Measurements from ENCODE around the gene ATP8B1. TPM values are rescaled to one million over a fixed set of nuclear protein-coding genes. Genes with fewer than 3 reads are reported as not detected.

Gene ATP8B1
- total RNA-seq, 1 experiment from 2014 or later: 5.6 TPM

DNA sequence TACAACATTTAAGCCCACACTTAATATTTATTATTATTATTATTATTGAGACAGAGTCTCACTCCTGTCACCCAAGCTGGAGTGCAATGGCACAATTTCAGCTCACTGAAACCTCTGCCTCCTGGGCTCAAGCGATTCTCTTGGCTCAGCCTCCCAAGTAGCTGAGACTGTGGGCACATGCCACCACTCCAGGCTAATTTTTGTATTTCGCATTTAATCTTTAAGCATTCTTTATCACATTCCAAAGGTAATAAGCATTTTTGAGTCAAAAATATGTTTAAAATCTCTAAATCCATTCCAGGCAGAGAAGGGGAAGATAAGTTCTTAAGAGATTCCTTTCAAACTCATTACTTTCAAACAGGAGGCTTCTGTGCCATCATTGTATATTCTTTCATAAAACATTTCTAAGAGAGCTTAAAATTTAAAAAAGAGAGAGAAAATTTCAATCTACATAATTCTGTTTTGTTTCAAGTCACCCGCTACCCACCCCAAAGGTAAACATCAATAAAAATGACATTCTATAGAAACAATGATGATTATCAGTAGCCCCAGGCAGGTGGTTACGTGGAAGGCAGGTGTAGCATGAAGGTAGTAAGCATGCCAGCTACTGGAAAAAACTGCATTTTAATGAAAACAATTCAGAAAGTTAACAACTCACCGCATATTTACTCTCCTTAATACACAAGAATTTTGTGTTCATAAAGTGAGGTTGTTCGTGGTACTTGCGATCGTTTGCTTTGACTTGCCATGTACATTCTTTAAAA, 97.1 kb downstream of the ATP8B1 start:
- DNase-seq (ENCODE audit: low spot score) (no peak), ATAC-seq (no peak)
- no peaks in the 10 kb centered on the region for H3K36me3 Mint-ChIP-seq
- H3K9me3 Mint-ChIP-seq: no peaks in the 10 kb centered on the region
- H3K4me3 Mint-ChIP-seq: no peak overlapping the region
- CTCF ChIA-PET: no interaction called here
- TF ChIP-seq CREM (CRISPR knock-in tag; IDR thresholded peaks at IDR 0.05) (no peak), IRF2 (CRISPR knock-in tag; IDR thresholded peaks at IDR 0.05; ENCODE audit: borderline replicate concordance, low read depth) (no peak), ZNF121 (CRISPR knock-in tag; IDR thresholded peaks at IDR 0.05) (no peak), FOXK1 (CRISPR knock-in tag; IDR thresholded peaks at IDR 0.05) (no peak), ETV6 (CRISPR knock-in tag; IDR thresholded peaks at IDR 0.05) (no peak), RELA (CRISPR knock-in tag; IDR thresholded peaks at IDR 0.05; ENCODE audit: borderline replicate concordance) (no peak)
- TF ChIP-seq, protein P1, sequence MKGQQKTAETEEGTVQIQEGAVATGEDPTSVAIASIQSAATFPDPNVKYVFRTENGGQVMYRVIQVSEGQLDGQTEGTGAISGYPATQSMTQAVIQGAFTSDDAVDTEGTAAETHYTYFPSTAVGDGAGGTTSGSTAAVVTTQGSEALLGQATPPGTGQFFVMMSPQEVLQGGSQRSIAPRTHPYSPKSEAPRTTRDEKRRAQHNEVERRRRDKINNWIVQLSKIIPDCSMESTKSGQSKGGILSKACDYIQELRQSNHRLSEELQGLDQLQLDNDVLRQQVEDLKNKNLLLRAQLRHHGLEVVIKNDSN (CRISPR knock-in tag; IDR thresholded peaks at IDR 0.05): no peak
- TF ChIP-seq, protein P2, sequence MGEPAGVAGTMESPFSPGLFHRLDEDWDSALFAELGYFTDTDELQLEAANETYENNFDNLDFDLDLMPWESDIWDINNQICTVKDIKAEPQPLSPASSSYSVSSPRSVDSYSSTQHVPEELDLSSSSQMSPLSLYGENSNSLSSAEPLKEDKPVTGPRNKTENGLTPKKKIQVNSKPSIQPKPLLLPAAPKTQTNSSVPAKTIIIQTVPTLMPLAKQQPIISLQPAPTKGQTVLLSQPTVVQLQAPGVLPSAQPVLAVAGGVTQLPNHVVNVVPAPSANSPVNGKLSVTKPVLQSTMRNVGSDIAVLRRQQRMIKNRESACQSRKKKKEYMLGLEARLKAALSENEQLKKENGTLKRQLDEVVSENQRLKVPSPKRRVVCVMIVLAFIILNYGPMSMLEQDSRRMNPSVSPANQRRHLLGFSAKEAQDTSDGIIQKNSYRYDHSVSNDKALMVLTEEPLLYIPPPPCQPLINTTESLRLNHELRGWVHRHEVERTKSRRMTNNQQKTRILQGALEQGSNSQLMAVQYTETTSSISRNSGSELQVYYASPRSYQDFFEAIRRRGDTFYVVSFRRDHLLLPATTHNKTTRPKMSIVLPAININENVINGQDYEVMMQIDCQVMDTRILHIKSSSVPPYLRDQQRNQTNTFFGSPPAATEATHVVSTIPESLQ (CRISPR knock-in tag; IDR thresholded peaks at IDR 0.05): no peak
- TF ChIP-seq, protein P3, sequence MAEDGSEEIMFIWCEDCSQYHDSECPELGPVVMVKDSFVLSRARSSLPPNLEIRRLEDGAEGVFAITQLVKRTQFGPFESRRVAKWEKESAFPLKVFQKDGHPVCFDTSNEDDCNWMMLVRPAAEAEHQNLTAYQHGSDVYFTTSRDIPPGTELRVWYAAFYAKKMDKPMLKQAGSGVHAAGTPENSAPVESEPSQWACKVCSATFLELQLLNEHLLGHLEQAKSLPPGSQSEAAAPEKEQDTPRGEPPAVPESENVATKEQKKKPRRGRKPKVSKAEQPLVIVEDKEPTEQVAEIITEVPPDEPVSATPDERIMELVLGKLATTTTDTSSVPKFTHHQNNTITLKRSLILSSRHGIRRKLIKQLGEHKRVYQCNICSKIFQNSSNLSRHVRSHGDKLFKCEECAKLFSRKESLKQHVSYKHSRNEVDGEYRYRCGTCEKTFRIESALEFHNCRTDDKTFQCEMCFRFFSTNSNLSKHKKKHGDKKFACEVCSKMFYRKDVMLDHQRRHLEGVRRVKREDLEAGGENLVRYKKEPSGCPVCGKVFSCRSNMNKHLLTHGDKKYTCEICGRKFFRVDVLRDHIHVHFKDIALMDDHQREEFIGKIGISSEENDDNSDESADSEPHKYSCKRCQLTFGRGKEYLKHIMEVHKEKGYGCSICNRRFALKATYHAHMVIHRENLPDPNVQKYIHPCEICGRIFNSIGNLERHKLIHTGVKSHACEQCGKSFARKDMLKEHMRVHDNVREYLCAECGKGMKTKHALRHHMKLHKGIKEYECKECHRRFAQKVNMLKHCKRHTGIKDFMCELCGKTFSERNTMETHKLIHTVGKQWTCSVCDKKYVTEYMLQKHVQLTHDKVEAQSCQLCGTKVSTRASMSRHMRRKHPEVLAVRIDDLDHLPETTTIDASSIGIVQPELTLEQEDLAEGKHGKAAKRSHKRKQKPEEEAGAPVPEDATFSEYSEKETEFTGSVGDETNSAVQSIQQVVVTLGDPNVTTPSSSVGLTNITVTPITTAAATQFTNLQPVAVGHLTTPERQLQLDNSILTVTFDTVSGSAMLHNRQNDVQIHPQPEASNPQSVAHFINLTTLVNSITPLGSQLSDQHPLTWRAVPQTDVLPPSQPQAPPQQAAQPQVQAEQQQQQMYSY (CRISPR knock-in tag; IDR thresholded peaks at IDR 0.05): no peak
- H3K27me3 Mint-ChIP-seq (ENCODE audit: low read depth): no peaks in the 10 kb centered on the region
- POLR2A ChIA-PET: interaction anchor here (0.6 kb wide), 1 partner anchor 101 kb away, joined by 3 read pairs; no protein-coding TSS in a partner anchor
- 0 out of 2 replicates have a peak, but pooled peaks cover 4% of the 10 kb centered on the region for H3K4me1 Mint-ChIP-seq
- no peak overlapping the region for H3K27ac Mint-ChIP-seq

DNA sequence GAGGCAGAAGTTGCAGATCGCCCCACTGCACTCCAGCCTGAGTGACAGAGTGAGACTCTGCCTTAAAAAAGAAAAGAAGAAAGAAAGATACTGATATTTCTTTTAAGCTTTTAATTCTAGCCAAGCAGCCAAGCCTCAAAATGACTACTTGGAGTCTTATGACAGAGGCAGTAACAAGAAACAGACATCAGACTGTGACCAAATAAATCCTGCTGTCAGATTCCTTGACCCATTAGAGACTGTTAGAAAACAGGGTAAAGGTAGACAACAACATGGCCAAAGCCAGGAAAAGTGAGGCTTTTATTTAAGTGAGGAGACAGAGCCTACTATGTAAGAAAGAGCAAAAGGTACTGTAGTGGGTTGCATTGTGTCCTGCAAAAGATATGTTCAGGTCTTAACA, 98.1 kb downstream of the ATP8B1 start:
- Mint-ChIP-seq H3K9me3 (no peaks in the 10 kb centered on the region), H3K27me3 (ENCODE audit: low read depth) (no peaks in the 10 kb centered on the region), H3K4me3 (no peak overlapping the region), H3K4me1 (0 out of 2 replicates have a peak, but pooled peaks cover 4% of the 10 kb centered on the region), H3K27ac (no peak overlapping the region), H3K36me3 (no peaks in the 10 kb centered on the region)
- DNase-seq (ENCODE audit: low spot score): no peak
- no peak for TF ChIP-seq SP1 (CRISPR knock-in tag; conservative IDR thresholded peaks at IDR 0.05)
- TF ChIP-seq, protein P4, sequence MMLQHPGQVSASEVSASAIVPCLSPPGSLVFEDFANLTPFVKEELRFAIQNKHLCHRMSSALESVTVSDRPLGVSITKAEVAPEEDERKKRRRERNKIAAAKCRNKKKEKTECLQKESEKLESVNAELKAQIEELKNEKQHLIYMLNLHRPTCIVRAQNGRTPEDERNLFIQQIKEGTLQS (CRISPR knock-in tag; conservative IDR thresholded peaks at IDR 0.05): no peak
- no peak for TF ChIP-seq NFYB (CRISPR knock-in tag; conservative IDR thresholded peaks at IDR 0.05; ENCODE audit: low read depth)
- no peak for TF ChIP-seq IRF2 (CRISPR knock-in tag; IDR thresholded peaks at IDR 0.05; ENCODE audit: borderline replicate concordance, low read depth)
- TF ChIP-seq, protein P5, sequence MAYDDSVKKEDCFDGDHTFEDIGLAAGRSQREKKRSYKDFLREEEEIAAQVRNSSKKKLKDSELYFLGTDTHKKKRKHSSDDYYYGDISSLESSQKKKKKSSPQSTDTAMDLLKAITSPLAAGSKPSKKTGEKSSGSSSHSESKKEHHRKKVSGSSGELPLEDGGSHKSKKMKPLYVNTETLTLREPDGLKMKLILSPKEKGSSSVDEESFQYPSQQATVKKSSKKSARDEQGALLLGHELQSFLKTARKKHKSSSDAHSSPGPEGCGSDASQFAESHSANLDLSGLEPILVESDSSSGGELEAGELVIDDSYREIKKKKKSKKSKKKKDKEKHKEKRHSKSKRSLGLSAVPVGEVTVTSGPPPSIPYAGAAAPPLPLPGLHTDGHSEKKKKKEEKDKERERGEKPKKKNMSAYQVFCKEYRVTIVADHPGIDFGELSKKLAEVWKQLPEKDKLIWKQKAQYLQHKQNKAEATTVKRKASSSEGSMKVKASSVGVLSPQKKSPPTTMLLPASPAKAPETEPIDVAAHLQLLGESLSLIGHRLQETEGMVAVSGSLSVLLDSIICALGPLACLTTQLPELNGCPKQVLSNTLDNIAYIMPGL (CRISPR knock-in tag; IDR thresholded peaks at IDR 0.05): no peak
- ChIA-PET CTCF (no interaction called here), POLR2A (no interaction called here)
- ATAC-seq: no peak
